GM19455 (cell line): Measurements from ENCODE around the gene GTF2I.
"Not testable (repeated sequence)": the region's sequence is repeated elsewhere in the genome, so short reads cannot be mapped to it uniquely, and the experiment has no call there.

ENCODE experiments used
- ATAC-seq: cut with Tn5 transposase; IDR thresholded peaks from one replicate; pipeline ENCODE4 v1.9.1; 2021; ENCODE audit not compliant: unreplicated experiment

GTF2I gene

DNA sequence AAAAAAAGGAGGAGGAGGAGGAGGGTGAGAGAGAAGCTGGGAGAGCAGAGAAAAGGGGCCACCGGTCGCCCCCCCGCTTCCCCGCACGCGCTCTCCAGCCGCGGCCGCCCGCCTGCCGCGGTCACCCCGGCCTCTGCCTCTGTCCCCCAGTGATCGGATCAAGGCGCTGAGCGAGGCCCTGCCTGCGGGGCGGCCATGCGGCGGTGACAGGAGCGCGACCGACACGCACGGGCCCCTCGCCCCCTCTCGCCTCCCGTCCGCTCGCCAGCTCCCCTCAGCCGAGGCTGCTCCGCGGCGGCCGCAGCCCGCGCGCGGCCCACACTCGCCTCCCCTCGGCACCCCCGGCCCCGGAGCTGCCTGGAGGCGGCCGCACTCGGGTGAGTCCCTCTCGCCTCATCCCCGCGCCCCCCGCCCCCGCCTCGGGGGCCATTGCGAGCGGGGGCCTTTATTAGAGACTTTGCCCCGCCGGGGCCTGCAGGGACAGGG lies at the start of gene GTF2I:
Gene GTF2I (plus strand): TSS at position 27 of the 486 bp plus-strand sequence. CDS start 31,411 bp downstream, outside the sequence.
- ATAC-seq: peak; percentile 15

DNA sequence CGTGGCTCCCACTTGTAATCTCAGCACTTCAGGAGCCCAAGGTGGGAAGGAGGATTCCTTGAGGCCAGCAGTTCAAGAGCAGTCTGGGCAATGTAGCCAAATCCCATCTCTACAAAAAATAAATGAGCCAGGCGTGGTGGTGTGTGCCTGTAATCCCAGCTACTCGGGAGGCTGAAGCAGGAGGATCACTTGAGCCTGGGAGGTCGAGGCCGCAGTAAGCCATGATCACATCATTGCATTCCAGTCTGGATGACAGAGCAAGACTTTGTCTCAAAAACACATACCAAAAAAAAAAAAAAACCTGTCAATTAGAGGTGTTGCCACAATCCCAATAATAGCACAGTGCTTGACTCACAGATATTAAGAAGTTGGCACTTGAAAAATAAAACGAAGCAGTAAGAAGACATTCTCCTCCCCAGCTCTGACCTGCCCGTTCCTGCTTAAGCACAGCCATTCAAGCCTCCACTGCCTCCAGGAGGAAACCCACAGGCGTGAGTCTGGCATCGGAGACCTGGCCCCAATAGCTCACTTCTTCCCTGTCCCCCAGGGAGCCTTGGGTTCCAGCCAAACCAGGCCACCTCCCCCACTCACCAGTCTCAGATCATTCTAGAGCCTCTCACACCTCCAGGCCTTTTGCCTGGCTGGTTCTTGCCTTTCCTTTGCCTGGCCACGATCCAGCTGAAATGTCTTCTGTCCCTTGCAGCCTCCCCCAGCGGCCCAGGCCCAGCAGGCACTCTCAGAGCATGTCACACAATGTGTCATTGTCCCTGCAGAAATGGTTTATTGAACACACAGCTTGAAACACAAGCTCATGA lies 45.3 kb upstream of the GTF2I start:
- no peak for ATAC-seq

DNA sequence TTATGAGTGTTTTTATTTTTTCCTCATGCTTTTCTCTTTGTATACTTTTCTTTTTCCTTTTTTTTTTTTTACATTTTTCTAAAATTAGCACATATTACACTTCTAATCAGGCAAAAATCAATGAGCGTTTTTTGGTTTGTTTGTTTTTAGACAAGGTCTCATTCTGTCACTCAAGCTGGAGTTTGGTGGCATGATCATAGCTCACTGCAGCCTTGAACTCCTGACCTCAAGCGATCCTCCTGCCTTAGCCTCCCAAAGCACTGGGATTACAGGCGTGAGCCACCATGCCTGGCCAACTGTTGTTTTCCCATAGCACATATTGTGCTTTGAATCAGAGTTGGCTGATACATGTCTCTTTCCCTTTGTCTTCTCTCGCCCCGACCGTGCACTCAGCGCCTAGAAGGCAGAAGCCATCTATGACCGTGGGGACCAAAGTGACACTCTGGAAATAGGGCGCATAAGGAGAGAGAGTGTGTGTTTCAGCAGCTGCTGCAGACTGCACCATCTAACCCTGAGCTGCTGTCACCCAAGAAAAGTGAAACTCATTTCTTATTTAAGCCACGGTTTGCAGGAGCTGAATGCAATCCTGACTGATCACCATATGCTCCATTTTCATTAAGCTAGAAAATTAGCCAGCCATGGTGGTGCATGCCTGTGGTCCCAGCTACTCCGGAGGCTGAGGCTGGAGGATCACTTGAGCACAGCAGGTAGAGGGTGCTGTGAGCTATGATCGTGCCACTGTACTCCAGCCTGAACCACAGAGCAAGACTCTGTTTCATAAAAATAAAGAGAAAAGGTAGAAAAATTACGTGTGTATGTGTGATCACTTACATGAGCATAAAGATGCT lies 41.4 kb upstream of the GTF2I start:
- no peak for ATAC-seq

DNA sequence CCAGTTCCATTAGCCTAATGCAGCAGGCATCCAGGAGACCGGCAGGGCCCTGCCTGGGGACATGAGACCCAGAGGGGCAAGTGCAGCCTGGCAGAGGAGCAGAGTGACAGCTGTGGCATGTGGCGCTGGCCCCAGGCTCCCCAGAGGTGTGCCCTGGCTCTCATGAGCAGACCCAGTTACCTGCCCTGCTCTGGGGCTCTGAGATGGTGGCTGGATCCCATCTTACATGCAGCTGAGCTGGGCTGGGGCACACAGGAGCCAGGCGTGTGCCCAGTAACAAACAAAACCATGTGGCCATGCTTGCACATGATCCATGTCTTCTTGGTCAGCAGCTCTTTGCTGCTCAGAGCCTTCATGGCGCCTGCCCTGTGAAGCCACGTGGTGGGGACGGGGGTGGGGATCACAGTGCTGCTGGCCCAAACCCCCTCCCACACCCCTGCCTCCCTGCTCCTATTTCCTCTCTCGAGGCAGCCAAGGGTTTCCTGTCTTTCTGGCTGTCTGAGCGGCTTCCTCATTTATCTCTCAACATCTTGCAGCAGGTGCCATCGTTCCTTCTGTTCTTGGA lies 40.3 kb upstream of the GTF2I start:
- no peak for ATAC-seq

DNA sequence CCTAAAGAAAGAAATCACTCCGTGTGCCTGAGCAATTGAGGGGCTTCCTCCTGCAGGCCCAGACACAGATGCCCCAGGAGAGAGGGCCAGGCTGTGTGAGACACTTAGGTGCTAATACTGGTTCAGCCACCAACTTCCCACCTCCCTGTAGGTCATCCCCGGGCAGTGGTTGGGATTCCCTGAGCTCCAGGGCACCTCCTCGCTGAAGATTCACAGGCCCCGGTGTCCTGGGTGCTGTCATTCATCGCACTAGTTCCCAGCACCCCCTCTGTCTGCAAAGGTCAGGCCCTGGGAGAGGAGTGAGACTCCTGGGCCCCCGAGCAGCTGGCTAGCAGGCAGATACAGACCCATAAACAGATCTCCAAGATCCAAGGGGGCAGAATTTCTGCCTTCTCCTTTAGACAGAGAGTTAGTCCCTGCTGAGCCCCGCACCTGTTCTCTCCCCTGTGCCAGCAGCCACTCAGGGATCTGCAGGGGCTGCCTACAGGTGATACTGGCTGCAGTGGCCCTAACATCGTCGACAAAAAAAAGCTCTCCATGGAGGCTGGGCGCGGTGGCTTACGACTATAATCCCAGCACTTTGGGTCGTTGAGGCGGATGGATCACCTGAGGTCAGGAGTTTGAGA lies 38.2 kb upstream of the GTF2I start:
- ATAC-seq: no peak

DNA sequence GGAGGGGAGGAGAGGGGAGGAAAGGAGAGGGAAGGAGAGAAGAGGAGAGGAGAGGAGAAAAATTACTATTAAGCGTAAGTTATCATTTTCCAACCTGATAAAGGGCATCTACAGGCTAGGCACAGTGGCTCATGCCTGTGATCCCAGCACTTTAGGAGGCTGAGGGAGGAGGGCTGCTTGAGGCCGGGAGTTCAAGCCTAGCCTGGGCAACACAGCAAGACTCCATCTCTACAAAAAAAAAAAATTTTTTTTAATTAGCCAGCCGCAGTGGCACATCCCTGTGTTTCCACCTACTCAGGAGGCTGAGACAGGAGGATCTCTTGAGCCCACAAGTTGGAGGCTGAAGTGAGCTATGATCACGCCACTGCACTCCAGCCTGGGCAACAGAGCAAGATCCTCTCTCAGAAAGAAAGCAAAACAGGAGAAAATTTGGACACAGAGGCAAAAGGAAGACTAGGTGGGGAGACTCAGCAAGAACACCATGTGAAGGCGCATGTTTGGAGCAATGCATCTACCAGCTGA lies 35.2 kb upstream of the GTF2I start:
- no peak for ATAC-seq

DNA sequence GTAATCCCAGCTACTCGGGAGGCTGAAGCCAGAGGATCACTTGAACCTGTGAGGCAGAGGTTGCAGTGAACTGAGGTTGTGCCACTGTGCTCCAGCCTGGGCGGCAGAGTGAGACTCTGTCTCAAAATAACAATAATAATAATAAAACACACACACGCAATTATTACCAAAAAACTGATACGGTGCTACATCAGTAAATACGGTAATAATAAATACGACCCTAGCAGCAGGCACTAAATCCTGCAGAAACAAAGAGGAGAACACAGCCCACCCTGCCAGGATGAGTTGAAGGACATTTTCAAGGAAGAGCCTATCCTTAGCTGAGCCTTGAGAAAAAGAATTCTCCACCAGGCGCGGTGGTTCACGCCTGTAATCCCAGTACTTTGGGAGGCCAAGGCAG lies 34.4 kb upstream of the GTF2I start:
- ATAC-seq: no peak

DNA sequence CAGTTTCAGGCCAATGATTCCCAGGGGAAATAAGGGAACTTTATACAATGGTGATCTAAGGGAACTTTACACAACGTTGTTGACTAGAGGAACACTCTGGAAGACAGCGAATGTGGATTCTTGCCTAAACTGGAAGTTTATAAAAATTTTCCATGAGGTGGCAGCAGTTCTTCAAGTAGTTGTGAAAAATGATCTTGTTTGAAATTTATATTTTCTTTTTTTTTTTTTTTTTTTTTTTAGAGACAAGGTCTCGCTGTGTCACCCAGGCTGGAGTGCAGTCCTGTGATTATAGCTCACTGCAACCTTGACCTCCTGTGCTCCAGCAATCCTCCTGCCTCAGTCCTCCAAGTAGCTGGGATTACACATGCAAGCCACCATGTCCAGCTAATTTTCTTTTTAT lies 32.1 kb upstream of the GTF2I start:
- no peak for ATAC-seq

DNA sequence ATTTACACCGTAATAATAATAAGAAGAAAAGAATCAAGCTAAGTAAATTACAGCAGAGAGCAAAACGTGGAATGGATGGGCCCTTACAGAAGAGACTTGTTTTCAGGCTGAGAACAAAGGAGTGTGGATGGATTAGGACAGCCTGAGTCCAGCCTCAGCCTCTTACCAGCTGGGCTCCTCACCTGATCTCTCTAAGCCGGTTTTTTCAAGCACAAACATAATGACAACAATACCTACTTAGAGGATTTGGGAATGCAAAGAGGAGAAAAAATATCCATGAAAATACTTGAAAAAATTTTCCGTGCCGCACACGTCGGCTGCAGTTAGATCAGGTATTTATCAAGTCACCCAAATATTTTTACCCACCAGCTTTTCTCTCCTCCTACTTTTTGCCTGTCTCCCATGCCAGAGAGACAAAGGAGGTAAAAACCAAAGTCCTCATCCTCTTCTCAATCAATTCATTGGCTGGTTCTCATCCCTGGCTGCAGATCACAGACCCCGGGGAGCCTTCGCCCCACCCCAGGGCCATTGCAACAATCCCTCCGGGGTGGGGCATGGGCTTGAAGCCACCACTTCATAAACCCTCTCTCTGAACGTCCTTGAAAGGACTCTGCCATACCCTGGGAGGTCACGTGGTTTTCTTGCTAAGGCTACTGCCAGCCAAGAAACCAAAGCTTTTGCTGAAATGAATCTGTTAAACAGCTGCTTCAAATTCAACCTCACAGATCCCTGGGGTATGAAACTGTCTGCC lies 29.7 kb upstream of the GTF2I start:
- no peak for ATAC-seq

DNA sequence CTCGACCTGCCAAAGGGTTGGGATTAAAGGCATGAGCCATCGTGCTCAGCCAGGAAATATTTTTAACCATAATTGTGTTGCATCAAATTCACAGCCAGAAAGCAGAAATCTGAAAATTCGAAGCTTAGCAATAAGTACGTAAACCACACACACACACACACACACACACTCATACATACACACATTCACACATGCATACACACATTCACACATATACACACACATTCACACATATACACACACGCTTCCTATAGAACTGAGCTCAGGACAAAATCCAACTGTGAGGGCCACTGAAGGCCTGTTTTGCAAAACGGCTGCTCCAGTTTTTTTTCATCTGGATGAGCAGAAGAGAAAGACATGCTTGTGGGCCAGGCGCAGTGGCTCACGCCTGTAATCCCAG lies 25.0 kb upstream of the GTF2I start:
- ATAC-seq: no peak

DNA sequence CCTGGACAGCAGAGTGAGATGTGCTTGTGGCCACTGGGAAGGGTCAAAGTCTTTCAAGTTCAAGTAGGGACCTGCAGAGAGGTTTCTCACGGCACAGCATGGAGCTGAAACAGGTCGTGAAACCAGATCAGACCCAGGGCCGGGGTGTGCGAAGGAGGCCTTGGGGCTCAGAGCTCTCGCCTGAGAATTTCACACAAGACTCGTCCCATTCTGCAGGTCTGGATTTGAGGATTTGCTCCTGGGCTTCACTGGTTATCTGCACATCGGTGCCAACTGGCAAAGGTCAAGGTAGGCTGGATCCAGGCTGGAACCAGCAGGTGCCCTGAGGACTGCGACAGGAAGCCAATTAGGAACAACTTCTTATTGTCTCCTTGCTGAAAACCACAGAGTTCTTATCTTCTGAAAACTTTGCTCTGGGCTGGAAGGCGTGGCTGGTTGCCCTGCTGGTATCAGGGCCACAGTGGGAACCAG lies 24.0 kb upstream of the GTF2I start:
- ATAC-seq: no peak

DNA sequence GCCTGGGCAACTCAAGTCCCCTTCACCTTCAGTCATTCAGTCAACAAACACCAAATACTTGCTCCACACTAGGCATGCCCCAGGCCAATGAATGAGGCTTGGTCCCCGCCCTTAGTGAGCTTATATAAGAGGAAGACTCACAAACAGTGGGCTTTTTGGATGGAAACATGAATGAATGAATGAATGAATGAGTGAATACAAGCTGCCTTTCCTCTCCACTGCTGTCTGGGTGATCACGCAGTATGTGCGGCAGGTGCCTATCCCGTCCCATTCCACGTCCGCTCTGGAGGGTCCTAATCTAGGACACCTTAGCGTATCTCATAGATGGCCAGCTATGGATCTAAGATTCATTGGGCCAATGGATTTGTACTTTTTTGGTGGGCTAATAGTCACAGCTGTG lies 19.8 kb upstream of the GTF2I start:
- no peak for ATAC-seq

DNA sequence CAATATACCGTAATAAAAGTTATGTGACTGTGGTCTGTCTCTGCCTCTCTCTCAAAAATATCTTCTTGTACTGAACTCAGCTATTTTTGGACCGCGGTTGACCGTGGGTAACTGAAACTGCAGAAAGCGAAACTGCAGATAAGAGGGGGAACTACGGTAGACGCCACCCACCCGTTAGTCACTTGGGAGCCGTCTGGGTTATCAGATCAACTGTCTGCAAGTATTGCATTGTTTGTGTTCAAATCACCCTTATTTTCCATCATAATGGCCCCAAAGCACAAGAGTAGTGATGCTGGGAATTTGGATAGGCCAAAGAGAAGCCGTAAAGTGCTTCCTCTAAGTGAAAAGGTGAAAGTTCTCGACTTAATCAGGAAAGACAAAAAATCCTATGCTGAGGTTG lies 7.5 kb upstream of the GTF2I start:
- peak; percentile 67 for ATAC-seq

DNA sequence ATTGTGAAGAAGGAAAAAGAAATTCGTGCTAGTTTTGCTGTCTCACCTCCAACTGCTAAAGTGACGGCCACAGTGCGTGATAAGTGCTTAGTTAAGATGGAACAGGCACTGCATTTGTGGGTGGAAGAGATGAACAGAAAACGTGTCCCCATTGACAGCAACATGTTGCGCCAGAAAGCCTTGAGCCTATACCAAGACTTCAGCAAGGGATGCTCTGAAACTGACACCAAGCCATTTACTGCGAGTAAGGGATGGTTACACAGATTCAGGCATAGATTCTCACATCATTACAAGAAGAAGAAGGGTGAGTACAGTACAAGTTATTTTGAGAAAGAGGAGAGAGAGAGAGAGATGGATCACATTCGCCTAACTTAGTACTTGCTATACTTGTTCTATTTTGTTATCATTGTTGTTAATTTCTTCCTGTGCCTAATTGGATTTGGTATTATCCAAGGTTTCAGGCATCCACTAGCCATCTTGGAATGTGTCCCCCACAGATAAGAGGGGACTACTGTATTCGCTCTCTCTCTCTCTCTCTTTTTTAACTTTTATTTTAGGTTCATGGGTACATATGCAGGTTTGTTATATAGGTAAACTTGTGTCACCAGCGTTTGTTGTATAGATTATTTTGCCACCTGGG lies 6.9 kb upstream of the GTF2I start:
- peak; percentile 59 for ATAC-seq

DNA sequence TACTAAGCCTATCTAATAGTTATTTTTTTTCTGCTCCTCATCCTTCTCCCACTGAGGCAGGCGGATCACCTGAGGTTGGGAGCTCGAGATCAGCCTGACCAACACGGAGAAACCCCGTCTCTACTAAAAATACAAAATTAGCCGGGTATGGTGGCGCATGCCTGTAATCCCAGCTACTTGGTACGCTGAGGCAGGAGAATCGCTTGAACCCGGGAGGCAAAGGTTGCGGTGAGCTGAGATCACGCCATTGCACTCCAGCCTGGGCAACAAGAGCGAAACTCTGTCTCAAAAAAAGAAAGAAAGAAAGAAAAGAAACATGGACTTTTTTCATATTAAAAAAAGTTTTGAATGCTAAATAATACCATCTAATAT lies 6.4 kb upstream of the GTF2I start:
- not testable (repeated sequence) for ATAC-seq

DNA sequence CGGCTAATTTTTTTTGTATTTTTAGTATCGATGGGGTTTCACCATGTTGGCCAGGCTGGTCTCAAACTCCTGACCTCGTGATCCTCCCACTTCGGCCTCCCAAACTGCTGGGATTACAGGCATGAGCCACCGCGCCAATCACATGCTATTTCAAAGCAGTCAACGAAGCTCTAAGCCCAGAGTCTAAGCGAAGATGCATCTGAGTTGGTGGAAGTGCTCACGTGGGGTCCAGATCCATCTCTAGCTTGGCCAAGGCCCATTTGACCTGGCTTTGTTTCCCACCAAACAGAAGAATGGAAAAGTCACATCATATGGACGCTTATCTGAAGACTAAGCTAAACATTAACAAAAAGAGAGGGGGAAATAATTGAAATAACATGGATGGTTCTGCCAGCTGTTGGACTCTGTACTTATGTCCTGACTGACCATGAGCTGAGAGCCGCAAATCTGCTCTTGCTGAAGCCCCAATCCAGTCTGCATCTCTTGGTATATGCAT lies 3.8 kb upstream of the GTF2I start:
- no peak for ATAC-seq

DNA sequence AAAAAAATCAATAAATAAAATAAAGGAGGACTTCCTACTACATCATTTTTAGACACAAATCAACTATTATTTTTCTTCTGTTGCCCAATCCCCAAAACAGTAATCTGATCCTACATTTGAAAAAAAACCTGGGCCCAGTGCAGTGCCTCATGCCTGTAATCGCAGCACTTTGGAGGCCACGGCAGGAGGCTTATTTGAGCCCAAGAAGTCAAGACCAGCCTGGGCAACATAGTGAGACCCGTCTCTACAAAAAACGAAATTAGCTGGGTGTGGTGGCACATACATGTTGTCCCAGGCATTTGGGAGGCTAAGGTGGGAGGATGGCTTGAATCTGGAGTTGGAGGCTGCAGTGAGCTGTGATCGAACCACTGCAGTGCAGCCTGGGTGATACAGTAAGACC lies 2.7 kb upstream of the GTF2I start:
- no peak for ATAC-seq

DNA sequence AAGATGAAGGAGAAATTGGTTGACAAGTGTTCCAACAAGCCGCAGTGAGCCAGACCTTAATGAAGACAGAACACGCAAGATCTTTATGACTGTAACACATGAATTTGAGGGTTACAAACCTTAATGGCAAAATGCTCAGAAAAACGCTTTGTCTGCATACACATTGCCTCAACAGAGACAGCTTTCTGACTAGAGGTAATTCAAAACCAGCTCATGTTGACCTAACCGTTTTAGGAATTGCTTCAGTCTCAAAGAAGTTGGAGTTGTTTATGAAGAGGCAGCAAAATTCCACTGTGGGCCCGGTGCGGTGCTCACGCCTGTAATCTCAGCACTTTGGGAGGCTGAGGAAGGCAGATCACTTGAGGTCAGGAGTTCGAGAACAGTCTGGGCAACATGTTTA lies 2.2 kb upstream of the GTF2I start:
- ATAC-seq: no peak

DNA sequence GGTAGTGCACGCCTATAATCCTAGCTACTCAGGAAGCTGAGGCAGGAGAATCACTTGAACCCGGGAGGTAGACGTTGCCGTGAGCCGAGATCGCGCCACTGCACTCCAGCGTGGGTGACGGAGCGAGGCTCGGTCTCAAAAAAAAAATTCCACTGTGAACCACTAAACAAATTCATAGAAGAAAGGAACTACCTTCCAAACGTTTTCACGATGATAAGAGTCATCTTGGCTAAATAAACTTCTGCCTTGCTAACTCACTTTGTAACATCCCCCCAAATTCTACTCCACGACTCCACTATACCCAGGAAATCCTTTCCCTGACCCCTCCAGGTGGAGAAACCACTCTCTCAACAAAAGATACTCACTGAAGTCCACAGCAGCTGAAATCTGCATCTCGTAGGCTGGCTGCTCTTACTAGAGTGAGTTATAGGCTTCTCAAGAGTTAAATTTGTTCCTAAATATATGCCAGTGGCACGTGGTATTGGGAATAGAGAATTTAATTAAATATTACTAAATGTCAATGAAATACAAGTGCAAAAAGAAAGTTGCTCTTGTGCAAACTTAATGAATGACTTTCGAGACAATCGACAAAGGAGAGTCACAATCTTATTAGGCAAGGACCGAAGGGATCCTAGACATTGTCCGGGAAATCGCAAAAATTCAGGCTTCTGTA lies 1.6 kb upstream of the GTF2I start:
- ATAC-seq: no peak
